Testis (tissue), 3 donors: ENCODE data around the gene ZC3H4. TPM values are rescaled to one million over a fixed set of nuclear protein-coding genes. Genes with fewer than 3 reads are reported as not detected.

Source experiments
- DNase-seq: peaks from one replicate; pipeline ENCODE4 v3.0.0-alpha.2; 2019
- H3K27ac ChIP-seq, 2 donors: fragments of 200-600 bp; sonication (generic); one replicate each; pipeline ENCODE4 v1.5.1; 2019
- H3K27me3 ChIP-seq: fragments of 200-600 bp; sonication (generic); one replicate; pipeline ENCODE4 v1.5.1; 2019
- H3K36me3 ChIP-seq: fragments of 200-600 bp; sonication (generic); one replicate; pipeline ENCODE4 v1.5.1; 2017; ENCODE audit warnings: low read depth; ENCODE audit errors: missing control alignments
- H3K4me1 ChIP-seq: fragments of 200-600 bp; sonication (generic); one replicate; pipeline ENCODE4 v1.5.1; 2019
- H3K4me3 ChIP-seq, 2 donors: fragments of 200-600 bp; sonication (generic); one replicate each; pipeline ENCODE4 v1.5.1; 2017 to 2019
- H3K9me3 ChIP-seq: fragments of 200-600 bp; sonication (generic); one replicate; pipeline ENCODE4 v1.5.1; 2017
- POLR2A ChIP-seq: fragments of 450-650 bp; IDR thresholded peaks from one replicate; pipeline ENCODE4 v1.6.1; 2017; ENCODE audit warnings: antibody characterized with exemption, mild to moderate bottlenecking, moderate library complexity
- WGBS, 2 donors: methylation state at CpG; one replicate each; pipeline ENCODE4 v1.1.5; 2018; 5-methylcytosine and 5-hydroxymethylcytosine counted together
- intact Hi-C: fragments of 100-400 bp; cut with DNase I; formaldehyde crosslinking; loops from one replicate; pipeline ENCODE4 v1.15.1; 2023; ENCODE audit warnings: low total_unique reads
- polyA plus RNA-seq: library from polyadenylated mRNA; stranded (reverse); fragments of 350-450 nt; fragmentation: Illumina TruSeq; extraction: RNeasy Lipid Tissue Mini Kit (QIAGEN cat#74804); gene quantifications from one replicate; pipeline ENCODE4 v1.2.3, GENCODE V29; 2014; ENCODE audit warnings: low read depth, low replicate concordance; ENCODE audit not compliant: insufficient read depth
- total RNA-seq, 2 donors: library from RNA; depleted of rRNA; stranded (reverse); fragments of >200 nt; gene quantifications; one replicate each; pipeline ENCODE4 v1.2.3, GENCODE V29; 2016
- TF ChIP-seq, protein P1 (sequence below), 3 experiments: fragments of 450-650 bp in 2 of 3; fragments of 200-600 bp in 1 of 3; sonication (generic) in 1 of 3; IDR thresholded peaks; one replicate each; pipeline ENCODE4 v1.5.1; 2016 to 2019; ENCODE audit warnings: antibody characterized with exemption in 3 of 3, mild to moderate bottlenecking in 2 of 3, moderate library complexity in 1 of 3

ZC3H4 gene
- total and polyA plus RNA-seq, 3 donors from 2014 or later: 25.4 to 47.3 (median 45.2) TPM

GRCh38 chr19:47099576-47100050 is 14.0 kb downstream of the ZC3H4 start:
- DNase-seq: peak; percentile 37
- TF ChIP-seq, protein P1, sequence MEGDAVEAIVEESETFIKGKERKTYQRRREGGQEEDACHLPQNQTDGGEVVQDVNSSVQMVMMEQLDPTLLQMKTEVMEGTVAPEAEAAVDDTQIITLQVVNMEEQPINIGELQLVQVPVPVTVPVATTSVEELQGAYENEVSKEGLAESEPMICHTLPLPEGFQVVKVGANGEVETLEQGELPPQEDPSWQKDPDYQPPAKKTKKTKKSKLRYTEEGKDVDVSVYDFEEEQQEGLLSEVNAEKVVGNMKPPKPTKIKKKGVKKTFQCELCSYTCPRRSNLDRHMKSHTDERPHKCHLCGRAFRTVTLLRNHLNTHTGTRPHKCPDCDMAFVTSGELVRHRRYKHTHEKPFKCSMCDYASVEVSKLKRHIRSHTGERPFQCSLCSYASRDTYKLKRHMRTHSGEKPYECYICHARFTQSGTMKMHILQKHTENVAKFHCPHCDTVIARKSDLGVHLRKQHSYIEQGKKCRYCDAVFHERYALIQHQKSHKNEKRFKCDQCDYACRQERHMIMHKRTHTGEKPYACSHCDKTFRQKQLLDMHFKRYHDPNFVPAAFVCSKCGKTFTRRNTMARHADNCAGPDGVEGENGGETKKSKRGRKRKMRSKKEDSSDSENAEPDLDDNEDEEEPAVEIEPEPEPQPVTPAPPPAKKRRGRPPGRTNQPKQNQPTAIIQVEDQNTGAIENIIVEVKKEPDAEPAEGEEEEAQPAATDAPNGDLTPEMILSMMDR (IDR thresholded peaks at IDR 0.05): no peak
- no peak for TF ChIP-seq POLR2A
- Histone ChIP-seq H3K9me3 (no peaks in the 10 kb centered on the region), H3K27me3 (no peaks in the 10 kb centered on the region), H3K36me3 (no peaks in the 10 kb centered on the region), H3K4me3 (no peak overlapping the region), H3K4me1 (peaks cover 42% of the 10 kb centered on the region), H3K27ac (peak overlapping the region in 1 of 2 donors; percentile 67)
- 74 to 78% methylated on average over 6 of the region's 6 CpGs for WGBS, 2 donors
- intact Hi-C loops: no loop called here

DNA sequence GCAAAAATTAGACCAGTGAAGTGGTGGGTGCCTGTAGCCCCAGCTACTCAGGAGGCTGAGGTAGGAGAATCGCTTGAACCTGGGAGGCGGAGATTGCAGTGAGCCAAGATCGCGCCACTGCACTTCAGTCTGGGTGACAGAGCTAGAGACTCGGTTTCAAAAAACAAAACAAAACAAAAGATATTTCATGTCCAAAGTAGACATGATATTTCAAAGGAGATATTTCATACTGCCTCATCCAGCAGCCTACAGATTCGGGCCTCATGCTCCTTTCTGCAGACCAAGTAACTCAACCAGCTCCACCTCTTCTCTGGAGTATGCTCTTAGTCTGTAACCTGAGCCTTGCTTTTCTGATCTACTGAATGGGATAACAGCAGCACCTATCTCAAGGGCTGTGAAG is 15.0 kb downstream of the ZC3H4 start:
- DNase-seq: no peak
- Histone ChIP-seq H3K36me3 (no peaks in the 10 kb centered on the region), H3K4me1 (peaks cover 42% of the 10 kb centered on the region), H3K9me3 (no peaks in the 10 kb centered on the region), H3K4me3 (no peak overlapping the region), H3K27ac (peak overlapping the region in 1 of 2 donors; percentile 67), H3K27me3 (no peaks in the 10 kb centered on the region)
- TF ChIP-seq, protein P1 (IDR thresholded peaks at IDR 0.05): no peak
- no peak for TF ChIP-seq POLR2A
- intact Hi-C loops: no loop called here
- WGBS, 2 donors: 88 to 94% methylated on average over 6 of the region's 6 CpGs

GRCh38 chr19:47097396-47098201 is 16.0 kb downstream of the ZC3H4 start:
- Histone ChIP-seq H3K4me3 (no peak overlapping the region), H3K36me3 (no peaks in the 10 kb centered on the region), H3K4me1 (peaks cover 38% of the 10 kb centered on the region), H3K9me3 (no peaks in the 10 kb centered on the region), H3K27ac (peak overlapping the region; percentile 48 to 67), H3K27me3 (no peaks in the 10 kb centered on the region)
- WGBS, 2 donors: 75 to 76% methylated on average over 20 to 31 of the region's 31 CpGs
- DNase-seq: peak; percentile 32
- intact Hi-C loops: no loop called here
- TF ChIP-seq, protein P1 (IDR thresholded peaks at IDR 0.05): no peak
- no peak for TF ChIP-seq POLR2A

- no peaks in the 10 kb centered on the region for H3K27me3 ChIP-seq
- H3K4me3 ChIP-seq: no peak overlapping the region
- TF ChIP-seq, protein P1 (IDR thresholded peaks at IDR 0.05): no peak
- no peak for TF ChIP-seq POLR2A
- H3K27ac ChIP-seq: peak overlapping the region; percentile 48 to 67
- intact Hi-C loops: no loop called here
- peaks cover 35% of the 10 kb centered on the region for H3K4me1 ChIP-seq
- H3K36me3 ChIP-seq: no peaks in the 10 kb centered on the region
- DNase-seq: no peak
- no peaks in the 10 kb centered on the region for H3K9me3 ChIP-seq
- WGBS, 2 donors: 85 to 100% methylated on average over 1 to 9 of the region's 9 CpGs
Observed at GRCh38 chr19:47096721-47097120, 16.9 kb downstream of the ZC3H4 start.
